HCT116 (cell line): Measurements from ENCODE around the gene AMOTL2. TPM values are rescaled to one million over a fixed set of nuclear protein-coding genes. Genes with fewer than 3 reads are reported as not detected.
A peak's percentile ranks its signal among the peaks of the same experiment; 100 is the strongest.

Source experiments
- ATAC-seq: fragments of 200-7000 bp; cut with Tn5 transposase; 2 replicates; pipeline ENCODE4 v1.9.1; 2020; ENCODE audit warnings: mild to moderate bottlenecking, moderate library complexity
- BruUV-seq: library from RNA; stranded (reverse); fragments of 400-500 nt; replicated peaks from 2 replicates; lab custom pipeline; 2021; lab: Mats Ljungman, UMichigan
- CTCF ChIA-PET: fragments of 300-600 bp; sonication (Branson Sonifier 250); formaldehyde crosslinking; loops from one replicate; lab custom pipeline; 2021; ENCODE audit warnings: antibody characterized with exemption; lab: Charles Lee
- POLR2A ChIA-PET: fragments of 300-600, 350-600 bp; sonication (Branson Sonifier 250); formaldehyde crosslinking; loops from one replicate; lab custom pipeline; 2021; ENCODE audit warnings: antibody characterized with exemption; lab: Charles Lee
- RAD21 ChIA-PET, 2 experiments: fragments of 300-600 bp; sonication (Branson Sonifier 250); formaldehyde crosslinking; loops; one replicate each; lab custom pipeline; 2023; ENCODE audit warnings: low total read pairs in 2 of 2; ENCODE audit not compliant: uncharacterized antibody in 2 of 2, unreplicated experiment in 2 of 2, low non-redundant PET in 1 of 2; lab: Charles Lee
- DNase-seq: peaks from one replicate; pipeline ENCODE4 v3.0.0-alpha.2; 2010; ENCODE audit warnings: low read depth, low spot score
- H2AFZ ChIP-seq: fragments of 200-600 bp; shearing (Covaris generic), sonication (generic); 2 replicates; pipeline ENCODE4 v1.6.1; 2017; ENCODE audit warnings: low read depth, mixed run types, mixed read lengths, antibody characterized with exemption, low read length; ENCODE audit not compliant: poor library complexity, severe bottlenecking
- H3K27ac ChIP-seq: 2 replicates; pipeline ENCODE4 v1.5.1; 2012; ENCODE audit warnings: low read depth, low read length
- H3K27me3 ChIP-seq: fragments of 200-600 bp; sonication (generic); 2 replicates; pipeline ENCODE4 v1.6.1; 2016; ENCODE audit warnings: mixed run types, low read length, mixed read lengths; ENCODE audit not compliant: insufficient read depth
- H3K36me3 ChIP-seq, 2 experiments: fragments of 200-500 bp in 1 of 2; fragments of 200-600 bp in 1 of 2; sonication (Bioruptor generic) in 1 of 2; sonication (generic) in 1 of 2; 2 replicates each; pipeline versions ENCODE4 v1.5.1 to v1.6.1; 2014 to 2016; ENCODE audit warnings: low read length in 2 of 2, inconsistent platforms in 1 of 2, mixed read lengths in 1 of 2, mixed run types in 1 of 2; ENCODE audit not compliant: insufficient read depth in 2 of 2, control insufficient read depth in 1 of 2
- H3K4me1 ChIP-seq, 2 experiments: fragments of 200-600 bp in 1 of 2; sonication (generic) in 1 of 2; 2 replicates each; pipeline versions ENCODE4 v1.5.1 to v1.6.1; 2012 to 2017; ENCODE audit warnings: low read length in 2 of 2, inconsistent platforms in 1 of 2, mild to moderate bottlenecking in 1 of 2, mixed read lengths in 1 of 2, mixed run types in 1 of 2, moderate library complexity in 1 of 2; ENCODE audit not compliant: insufficient read depth in 2 of 2, control insufficient read depth in 1 of 2
- H3K4me2 ChIP-seq: fragments of 200-600 bp; sonication (generic); 2 replicates; pipeline ENCODE4 v1.6.1; 2017; ENCODE audit warnings: mixed run types, low read length, mixed read lengths
- H3K4me3 ChIP-seq, 2 experiments: fragments of 200-600 bp in 1 of 2; sonication (generic) in 1 of 2; replicated peaks in 1 of 2; 2 replicates each; pipeline ENCODE4 v1.5.1; 2011 to 2016; ENCODE audit warnings: low read length in 2 of 2, control low read depth in 1 of 2, low read depth in 1 of 2, mild to moderate bottlenecking in 1 of 2, mixed read lengths in 1 of 2, mixed run types in 1 of 2
- H3K79me2 ChIP-seq: fragments of 200-600 bp; sonication (generic); 2 replicates; pipeline ENCODE4 v1.6.1; 2017; ENCODE audit warnings: mild to moderate bottlenecking, mixed run types, low read length, moderate library complexity, mixed read lengths; ENCODE audit not compliant: insufficient read depth
- H3K9ac ChIP-seq: fragments of 200-600 bp; sonication (generic); 2 replicates; pipeline ENCODE4 v1.6.1; 2016; ENCODE audit warnings: low read length, mixed read lengths
- H3K9me2 ChIP-seq: fragments of 200-600 bp; sonication (generic), shearing (Covaris generic); 2 replicates; pipeline ENCODE4 v1.6.1; 2017; ENCODE audit warnings: mixed run types, mild to moderate bottlenecking, moderate library complexity; ENCODE audit not compliant: insufficient read depth
- H3K9me3 ChIP-seq, 2 experiments: fragments of 200-500 bp in 1 of 2; fragments of 200-600 bp in 1 of 2; sonication (Bioruptor generic) in 1 of 2; sonication (generic) in 1 of 2; 2 replicates each; pipeline ENCODE4 v1.6.1; 2014 to 2017; ENCODE audit warnings: low read length in 2 of 2, mixed read lengths in 2 of 2, inconsistent platforms in 1 of 2, low read depth in 1 of 2, mild to moderate bottlenecking in 1 of 2, mixed run types in 1 of 2, moderate library complexity in 1 of 2; ENCODE audit not compliant: control insufficient read depth in 1 of 2, insufficient read depth in 1 of 2
- H4K20me1 ChIP-seq: fragments of 200-600 bp; sonication (generic), shearing (Covaris generic); 2 replicates; pipeline ENCODE4 v1.6.1; 2017; ENCODE audit warnings: mixed run types, mild to moderate bottlenecking, moderate library complexity; ENCODE audit not compliant: insufficient read depth
- ATF3 ChIP-seq: IDR thresholded peaks from 2 replicates; pipeline ENCODE4 v1.6.1; 2012
- CBX3 ChIP-seq: IDR thresholded peaks from 2 replicates; pipeline ENCODE4 v1.6.1; 2012; ENCODE audit warnings: low read depth
- CEBPB ChIP-seq: IDR thresholded peaks from 2 replicates; pipeline ENCODE4 v1.6.1; 2012; ENCODE audit warnings: low read depth
- EGR1 ChIP-seq: IDR thresholded peaks from 2 replicates; pipeline ENCODE4 v1.6.1; 2012; ENCODE audit warnings: low read depth
- EZH2 ChIP-seq: fragments of 200-600 bp; sonication (generic); IDR thresholded peaks from 2 replicates; pipeline ENCODE4 v1.6.1; 2017; ENCODE audit warnings: antibody characterized with exemption, mixed run types
- EZH2phosphoT487 ChIP-seq: fragments of 200-600 bp; IDR thresholded peaks from 2 replicates; pipeline ENCODE4 v1.6.1; 2018; ENCODE audit warnings: antibody characterized with exemption, borderline replicate concordance
- JUND ChIP-seq: IDR thresholded peaks from 2 replicates; pipeline ENCODE4 v1.6.1; 2012
- MAX ChIP-seq: IDR thresholded peaks from 2 replicates; pipeline ENCODE4 v1.6.1; 2012
- POLR2AphosphoS5 ChIP-seq: IDR thresholded peaks from 2 replicates; pipeline ENCODE4 v1.6.1; 2011; ENCODE audit warnings: mild to moderate bottlenecking, low read depth, low read length, moderate library complexity
- SP1 ChIP-seq: IDR thresholded peaks from 2 replicates; pipeline ENCODE4 v1.6.1; 2012; ENCODE audit warnings: low read depth
- YY1 ChIP-seq: IDR thresholded peaks from 2 replicates; pipeline ENCODE4 v1.6.1; 2011; ENCODE audit warnings: low read length, low read depth, moderate library complexity, mild to moderate bottlenecking; ENCODE audit not compliant: insufficient replicate concordance; ENCODE audit errors: extremely low read depth
- ZBTB33 ChIP-seq: IDR thresholded peaks from 2 replicates; pipeline ENCODE4 v1.6.1; 2011; ENCODE audit warnings: mild to moderate bottlenecking, low read length, moderate library complexity; ENCODE audit not compliant: insufficient replicate concordance; ENCODE audit errors: extremely low read depth
- ZFX ChIP-seq: fragments of 450-650 bp; IDR thresholded peaks from 2 replicates; pipeline ENCODE4 v1.6.1; 2017
- ZNF274 ChIP-seq: fragments of 200-500 bp; sonication (Bioruptor generic); IDR thresholded peaks from 2 replicates; pipeline ENCODE4 v1.6.1; 2014; ENCODE audit warnings: mild to moderate bottlenecking, low read depth, low read length, inconsistent platforms
- intact Hi-C: fragments of 100-400 bp; cut with micrococcal nuclease; formaldehyde crosslinking; loops from 2 replicates; pipeline ENCODE4 v1.10.0; 2022
- total RNA-seq: library from RNA; stranded (reverse); gene quantifications from one replicate; pipeline ENCODE4 v1.2.1, GENCODE V29; 2021; ENCODE audit not compliant: unreplicated experiment

AMOTL2 gene
- total RNA-seq, 1 experiment from 2014 or later = 54.0 TPM

- peak overlapping the region; percentile 57 to 92 for H3K4me3 ChIP-seq
- TF ChIP-seq ZFX = no peak
- peak; percentile 8 for TF ChIP-seq YY1
- no peak for TF ChIP-seq EZH2
- intact Hi-C loops = loop anchor here (10.0 kb wide), 1 partner anchor 159 kb away; no protein-coding TSS in a partner anchor
- CTCF ChIA-PET = interaction anchor here (1.7 to 2.8 kb wide), 3 partner anchors 9 to 100 kb away, joined by 5 to 14 read pairs (median 10); no protein-coding TSS in a partner anchor
- no peak for DNase-seq
- H3K36me3 ChIP-seq = peaks cover 12 to 35% of the 10 kb centered on the region in 2 experiments
- TSS peak; percentile 59 for BruUV-seq
- H3K9me2 ChIP-seq = no peaks in the 10 kb centered on the region
- peaks cover 9% of the 10 kb centered on the region; the same call in 1 of the 2 replicates for H4K20me1 ChIP-seq
- RAD21 ChIA-PET = interaction anchor here (1.6 kb wide), 2 partner anchors 9 to 60 kb away, joined by 4 to 7 read pairs; no protein-coding TSS in a partner anchor
- H3K79me2 ChIP-seq = peaks cover 57% of the 10 kb centered on the region
- H3K9ac ChIP-seq = peak overlapping the region; percentile 98
- H3K9me3 ChIP-seq = no peaks in the 10 kb centered on the region
- no peak overlapping the region for H2AFZ ChIP-seq
- peak; percentile 37 for ATAC-seq
- H3K27me3 ChIP-seq = no peaks in the 10 kb centered on the region
- peak overlapping the region; percentile 99 for H3K4me2 ChIP-seq
- peaks cover 40 to 85% of the 10 kb centered on the region in 2 experiments for H3K4me1 ChIP-seq
- peak overlapping the region; percentile 98 for H3K27ac ChIP-seq
- POLR2A ChIA-PET = interaction anchor here (0.7 to 3.3 kb wide), 3 partner anchors 9 to 60 kb away, joined by 6 to 30 read pairs (median 9); no protein-coding TSS in a partner anchor
These were observed 759 bp downstream of the AMOTL2 start for GRCh38 chr3:134373271-134374104.

- RAD21 ChIA-PET = no interaction called here
- POLR2A ChIA-PET = interaction anchor here (2.5 to 3.3 kb wide), 2 partner anchors 8 to 57 kb away, joined by 9 to 30 read pairs; no protein-coding TSS in a partner anchor
- Histone ChIP-seq H3K27me3 (no peaks in the 10 kb centered on the region), H3K79me2 (peaks cover 63% of the 10 kb centered on the region), H3K9ac (peak overlapping the region; percentile 98), H3K9me3 (no peaks in the 10 kb centered on the region), H3K4me2 (peak overlapping the region; percentile 99), H3K27ac (peak overlapping the region; percentile 98), H3K36me3 (peaks cover 13 to 41% of the 10 kb centered on the region in 2 experiments), H3K9me2 (no peaks in the 10 kb centered on the region), H4K20me1 (peaks cover 9% of the 10 kb centered on the region; the same call in 1 of the 2 replicates), H3K4me3 (peak overlapping the region; percentile 57 to 92), H2AFZ (no peak overlapping the region), H3K4me1 (peaks cover 36 to 85% of the 10 kb centered on the region in 2 experiments)
- CTCF ChIA-PET = interaction anchor here (1.7 to 2.8 kb wide), 2 partner anchors 8 to 100 kb away, joined by 5 to 14 read pairs; no protein-coding TSS in a partner anchor
- BruUV-seq = no TSS peak
- no peak for TF ChIP-seq SP1
- TF ChIP-seq EZH2phosphoT487 = no peak
- TF ChIP-seq MAX = no peak
- no peak for TF ChIP-seq ATF3
- TF ChIP-seq ZFX = no peak
- TF ChIP-seq POLR2AphosphoS5 = no peak
- TF ChIP-seq ZBTB33 = no peak
- TF ChIP-seq JUND = no peak
- no peak for TF ChIP-seq EGR1
- no peak for TF ChIP-seq CEBPB
- TF ChIP-seq CBX3 = no peak
- TF ChIP-seq YY1 = no peak
- TF ChIP-seq ZNF274 = no peak
- ATAC-seq (no peak), DNase-seq (no peak)
- intact Hi-C loops = loop anchor here (10.0 kb wide), 1 partner anchor 158 kb away; no protein-coding TSS in a partner anchor
These were observed 1.6 kb downstream of the AMOTL2 start for GRCh38 chr3:134372396-134373270.
